ENCODE measurements around the gene ZSCAN31.
"Not testable (repeated sequence)": the region's sequence is repeated elsewhere in the genome, so short reads cannot be mapped to it uniquely, and the experiment has no call there.

ZSCAN31 gene

GRCh38 chr6:28333047-28333446 lies 2.9 kb downstream of the ZSCAN31 start:
- no peak overlapping the region for H3K27ac ChIP-seq
- no peak for TF ChIP-seq CTCF (conservative IDR thresholded peaks at IDR 0.05)

GRCh38 chr6:28330041-28330440 lies 5.9 kb downstream of the ZSCAN31 start:
- no peak for TF ChIP-seq CTCF (conservative IDR thresholded peaks at IDR 0.05)
- H3K27ac ChIP-seq, result no peak overlapping the region

GRCh38 chr6:28326371-28326948 lies 9.5 kb downstream of the ZSCAN31 start:
- no peak for TF ChIP-seq CTCF (conservative IDR thresholded peaks at IDR 0.05)

GRCh38 chr6:28323813-28324424 lies 12.0 kb downstream of the ZSCAN31 start:
- peak overlapping the region; percentile 36 for H3K27ac ChIP-seq

More at GRCh38 chr6:28326371-28326948, 9.5 kb downstream of the ZSCAN31 start:
- no peak overlapping the region for H3K27ac ChIP-seq

GRCh38 chr6:28322661-28323060 lies 13.3 kb downstream of the ZSCAN31 start:
- no peak for TF ChIP-seq CTCF (conservative IDR thresholded peaks at IDR 0.05)
- H3K27ac ChIP-seq, result peak overlapping the region; percentile 36; the same call in 1 of the 2 replicates

More at GRCh38 chr6:28323813-28324424, 12.0 kb downstream of the ZSCAN31 start:
- TF ChIP-seq CTCF (conservative IDR thresholded peaks at IDR 0.05), result no peak

GRCh38 chr6:28317866-28318265 lies 18.1 kb downstream of the ZSCAN31 start:
- H3K27ac ChIP-seq, result not testable (repeated sequence)

GRCh38 chr6:28315628-28316027 lies 20.3 kb downstream of the ZSCAN31 start:
- H3K27ac ChIP-seq, result no peak overlapping the region
- no peak for TF ChIP-seq CTCF (conservative IDR thresholded peaks at IDR 0.05)

GRCh38 chr6:28312939-28313338 lies 23.0 kb downstream of the ZSCAN31 start:
- no peak for TF ChIP-seq CTCF (conservative IDR thresholded peaks at IDR 0.05)
- no peak overlapping the region for H3K27ac ChIP-seq
